Measurements from ENCODE around the gene MOSPD3.
A peak's percentile ranks its signal among the peaks of the same experiment; 100 is the strongest.

MOSPD3 gene

DNA sequence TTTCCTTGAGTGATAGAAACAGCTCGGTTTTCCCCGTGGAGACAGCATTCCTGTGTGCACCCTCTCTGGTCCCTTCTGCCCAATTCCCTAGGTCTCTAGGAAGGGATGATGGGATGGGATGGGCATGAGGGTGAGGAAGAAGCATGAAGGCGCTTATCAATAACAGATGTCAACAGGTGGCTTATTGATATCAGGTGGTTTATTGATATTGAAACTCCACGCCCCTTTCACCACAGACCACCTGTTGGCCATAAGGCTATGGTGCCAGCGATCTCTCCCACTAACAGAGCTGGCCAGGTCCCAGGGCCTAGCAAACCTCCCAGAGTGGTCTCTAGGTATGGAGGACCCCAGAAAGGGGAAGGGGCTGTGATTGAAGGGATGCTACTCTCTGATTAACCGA, 7.9 kb downstream of the MOSPD3 start:
- DNase-seq (ENCODE audit: low read depth) = no peak
- TF ChIP-seq, protein P1, sequence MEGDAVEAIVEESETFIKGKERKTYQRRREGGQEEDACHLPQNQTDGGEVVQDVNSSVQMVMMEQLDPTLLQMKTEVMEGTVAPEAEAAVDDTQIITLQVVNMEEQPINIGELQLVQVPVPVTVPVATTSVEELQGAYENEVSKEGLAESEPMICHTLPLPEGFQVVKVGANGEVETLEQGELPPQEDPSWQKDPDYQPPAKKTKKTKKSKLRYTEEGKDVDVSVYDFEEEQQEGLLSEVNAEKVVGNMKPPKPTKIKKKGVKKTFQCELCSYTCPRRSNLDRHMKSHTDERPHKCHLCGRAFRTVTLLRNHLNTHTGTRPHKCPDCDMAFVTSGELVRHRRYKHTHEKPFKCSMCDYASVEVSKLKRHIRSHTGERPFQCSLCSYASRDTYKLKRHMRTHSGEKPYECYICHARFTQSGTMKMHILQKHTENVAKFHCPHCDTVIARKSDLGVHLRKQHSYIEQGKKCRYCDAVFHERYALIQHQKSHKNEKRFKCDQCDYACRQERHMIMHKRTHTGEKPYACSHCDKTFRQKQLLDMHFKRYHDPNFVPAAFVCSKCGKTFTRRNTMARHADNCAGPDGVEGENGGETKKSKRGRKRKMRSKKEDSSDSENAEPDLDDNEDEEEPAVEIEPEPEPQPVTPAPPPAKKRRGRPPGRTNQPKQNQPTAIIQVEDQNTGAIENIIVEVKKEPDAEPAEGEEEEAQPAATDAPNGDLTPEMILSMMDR (IDR thresholded peaks at IDR 0.05; ENCODE audit: insufficient read depth, low read depth, low read length, missing control alignments) = no peak

DNA sequence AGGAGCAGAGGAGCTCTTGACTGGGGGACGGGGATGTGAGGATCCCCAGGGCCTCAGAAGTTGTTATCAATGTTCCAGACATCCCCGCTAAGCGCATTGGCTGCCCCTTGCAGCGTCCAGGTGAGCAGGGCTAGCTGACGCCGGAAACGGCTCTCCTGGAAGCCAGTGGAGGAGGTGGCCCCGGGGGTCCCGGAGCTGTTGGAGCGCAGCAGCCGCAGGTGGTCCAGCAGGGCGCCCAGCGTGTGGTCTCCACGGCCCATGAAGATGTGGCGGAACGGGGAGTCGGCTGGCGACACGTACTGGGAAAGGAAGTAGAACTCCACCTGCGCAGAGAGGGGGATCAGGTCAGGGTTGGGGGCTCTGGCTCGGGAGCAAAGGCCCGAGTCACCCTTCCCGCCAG, 8.5 kb downstream of the MOSPD3 start:
- H3K4me3 ChIP-seq (ENCODE audit: low read depth, low read length) = no peak overlapping the region
- TF ChIP-seq, protein P1 (IDR thresholded peaks at IDR 0.05; ENCODE audit: insufficient read depth, low read depth, low read length, missing control alignments) = no peak
- no peak for DNase-seq (ENCODE audit: low read depth)

More for the DNA sequence above, 7.9 kb downstream of the MOSPD3 start:
- H3K4me3 ChIP-seq (ENCODE audit: low read depth, low read length) = no peak overlapping the region

GRCh38 chr7:100621554-100621953, 9.2 kb downstream of the MOSPD3 start:
- H3K4me3 ChIP-seq (ENCODE audit: low read depth, low read length) = no peak overlapping the region
- no peak for DNase-seq (ENCODE audit: low read depth)
- TF ChIP-seq, protein P1 (IDR thresholded peaks at IDR 0.05; ENCODE audit: insufficient read depth, low read depth, low read length, missing control alignments) = no peak

DNA sequence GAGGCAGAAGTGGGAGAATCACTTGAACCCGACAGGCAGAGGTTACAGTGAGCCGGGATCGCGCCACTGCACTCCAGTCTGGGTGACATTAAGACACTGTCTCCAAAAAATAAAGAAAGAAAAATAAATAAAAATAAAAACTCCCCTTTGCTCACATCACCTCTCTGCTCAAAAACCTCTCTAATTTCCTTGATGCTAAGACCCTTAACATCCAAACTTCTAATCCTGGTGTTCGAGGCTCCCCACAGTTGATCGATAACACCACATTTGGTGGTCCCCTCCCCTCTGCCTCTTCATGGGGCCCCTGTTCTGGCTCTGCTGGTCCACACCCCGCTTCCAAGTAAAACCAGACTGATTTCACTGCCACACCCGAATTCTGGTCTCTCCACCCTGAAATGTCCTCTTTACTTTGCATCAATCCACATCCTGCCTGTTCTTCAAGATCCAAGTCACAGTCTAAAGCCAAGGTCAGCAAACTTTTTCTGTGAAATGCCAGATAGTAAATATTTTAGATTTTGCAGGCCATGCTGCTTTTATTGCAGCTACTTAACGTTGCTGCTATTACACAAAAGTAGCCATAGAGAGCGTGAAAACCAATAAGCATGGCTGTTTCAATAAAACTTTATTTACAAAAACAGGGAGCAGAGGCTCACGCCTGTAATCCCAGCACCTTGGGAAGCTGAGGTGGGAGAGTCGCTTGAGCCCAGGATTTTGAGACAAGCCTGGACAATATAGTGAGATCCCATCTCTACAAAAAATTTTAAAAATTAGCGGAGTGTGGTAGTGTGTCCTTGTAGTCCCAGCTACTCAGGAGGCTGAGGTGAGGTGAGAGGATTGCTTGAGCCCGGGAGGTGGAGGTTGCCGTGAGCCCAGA, 11.8 kb downstream of the MOSPD3 start:
- no peak for DNase-seq (ENCODE audit: low read depth)
- no peak overlapping the region for H3K4me3 ChIP-seq (ENCODE audit: low read depth, low read length)
- TF ChIP-seq, protein P1 (IDR thresholded peaks at IDR 0.05; ENCODE audit: insufficient read depth, low read depth, low read length, missing control alignments) = no peak

- peak overlapping the region; percentile 53; the same call in 1 of the 2 replicates for H3K4me3 ChIP-seq (ENCODE audit: low read depth, low read length)
- TF ChIP-seq, protein P1 (IDR thresholded peaks at IDR 0.05; ENCODE audit: insufficient read depth, low read depth, low read length, missing control alignments) = no peak
- no peak for DNase-seq (ENCODE audit: low read depth)
These were observed 13.7 kb downstream of the MOSPD3 start for GRCh38 chr7:100626055-100626454.

GRCh38 chr7:100626530-100627237, 14.3 kb downstream of the MOSPD3 start:
- TF ChIP-seq, protein P1 (IDR thresholded peaks at IDR 0.05; ENCODE audit: insufficient read depth, low read depth, low read length, missing control alignments) = no peak
- H3K4me3 ChIP-seq (ENCODE audit: low read depth, low read length) = peak overlapping the region; percentile 53
- peak; percentile 89 for DNase-seq (ENCODE audit: low read depth)
